Endothelial cell of umbilical vein (primary cell): ENCODE data around the gene ATP5ME.

ENCODE experiments used
- EZH2 ChIP-seq: IDR thresholded peaks from 2 replicates; pipeline ENCODE4 v1.6.1; 2012; ENCODE audit warnings: borderline replicate concordance, low read depth, mild to moderate bottlenecking, moderate library complexity, low read length, inconsistent platforms; ENCODE audit not compliant: severe bottlenecking
- GATA2 ChIP-seq: IDR thresholded peaks from 2 replicates; pipeline ENCODE4 v1.7.0; 2011; ENCODE audit warnings: low read depth, mild to moderate bottlenecking, moderate library complexity, mixed read lengths, low read length; ENCODE audit not compliant: insufficient read length, insufficient read depth
- MAX ChIP-seq: IDR thresholded peaks from 2 replicates; pipeline ENCODE4 v1.6.1; 2011; ENCODE audit not compliant: insufficient read depth, insufficient read length
- MYC ChIP-seq: IDR thresholded peaks from one replicate; pipeline ENCODE4 v1.6.1; 2011; ENCODE audit warnings: mild to moderate bottlenecking, low read depth, low read length
- POLR2A ChIP-seq: IDR thresholded peaks from 2 replicates; pipeline ENCODE4 v1.6.1; 2012; ENCODE audit warnings: low read depth, mild to moderate bottlenecking, control low read depth, low read length
- POLR2AphosphoS5 ChIP-seq: IDR thresholded peaks from 2 replicates; pipeline ENCODE4 v1.6.1; 2012; ENCODE audit warnings: low read depth, mild to moderate bottlenecking, control low read depth, low read length, moderate library complexity; ENCODE audit not compliant: insufficient read depth
- TF ChIP-seq, protein P1 (sequence below), 2 donors: IDR thresholded peaks; 1 replicate in 1 of 2; 2 replicates in 1 of 2; pipeline ENCODE4 v1.5.1; 2011; ENCODE audit warnings: low read length in 2 of 2, mild to moderate bottlenecking in 2 of 2, moderate library complexity in 2 of 2, control low read depth in 1 of 2, inconsistent platforms in 1 of 2, low read depth in 1 of 2; ENCODE audit not compliant: insufficient read depth in 1 of 2; ENCODE audit errors: extremely low read depth in 1 of 2

- TF ChIP-seq, protein P1, sequence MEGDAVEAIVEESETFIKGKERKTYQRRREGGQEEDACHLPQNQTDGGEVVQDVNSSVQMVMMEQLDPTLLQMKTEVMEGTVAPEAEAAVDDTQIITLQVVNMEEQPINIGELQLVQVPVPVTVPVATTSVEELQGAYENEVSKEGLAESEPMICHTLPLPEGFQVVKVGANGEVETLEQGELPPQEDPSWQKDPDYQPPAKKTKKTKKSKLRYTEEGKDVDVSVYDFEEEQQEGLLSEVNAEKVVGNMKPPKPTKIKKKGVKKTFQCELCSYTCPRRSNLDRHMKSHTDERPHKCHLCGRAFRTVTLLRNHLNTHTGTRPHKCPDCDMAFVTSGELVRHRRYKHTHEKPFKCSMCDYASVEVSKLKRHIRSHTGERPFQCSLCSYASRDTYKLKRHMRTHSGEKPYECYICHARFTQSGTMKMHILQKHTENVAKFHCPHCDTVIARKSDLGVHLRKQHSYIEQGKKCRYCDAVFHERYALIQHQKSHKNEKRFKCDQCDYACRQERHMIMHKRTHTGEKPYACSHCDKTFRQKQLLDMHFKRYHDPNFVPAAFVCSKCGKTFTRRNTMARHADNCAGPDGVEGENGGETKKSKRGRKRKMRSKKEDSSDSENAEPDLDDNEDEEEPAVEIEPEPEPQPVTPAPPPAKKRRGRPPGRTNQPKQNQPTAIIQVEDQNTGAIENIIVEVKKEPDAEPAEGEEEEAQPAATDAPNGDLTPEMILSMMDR (IDR thresholded peaks at IDR 0.05; ENCODE audit: extremely low read depth in 1 of 2, insufficient read depth in 1 of 2, low read depth in 1 of 2, low read length in 2 of 2) = no peak
- TF ChIP-seq EZH2 (no peak), POLR2A (no peak), MAX (no peak), POLR2AphosphoS5 (no peak), MYC (no peak), GATA2 (no peak)
Observed at GRCh38 chr4:656436-657337, 17.4 kb downstream of the ATP5ME start.
